ENCODE measurements around the gene PRLH.

Gene PRLH

DNA sequence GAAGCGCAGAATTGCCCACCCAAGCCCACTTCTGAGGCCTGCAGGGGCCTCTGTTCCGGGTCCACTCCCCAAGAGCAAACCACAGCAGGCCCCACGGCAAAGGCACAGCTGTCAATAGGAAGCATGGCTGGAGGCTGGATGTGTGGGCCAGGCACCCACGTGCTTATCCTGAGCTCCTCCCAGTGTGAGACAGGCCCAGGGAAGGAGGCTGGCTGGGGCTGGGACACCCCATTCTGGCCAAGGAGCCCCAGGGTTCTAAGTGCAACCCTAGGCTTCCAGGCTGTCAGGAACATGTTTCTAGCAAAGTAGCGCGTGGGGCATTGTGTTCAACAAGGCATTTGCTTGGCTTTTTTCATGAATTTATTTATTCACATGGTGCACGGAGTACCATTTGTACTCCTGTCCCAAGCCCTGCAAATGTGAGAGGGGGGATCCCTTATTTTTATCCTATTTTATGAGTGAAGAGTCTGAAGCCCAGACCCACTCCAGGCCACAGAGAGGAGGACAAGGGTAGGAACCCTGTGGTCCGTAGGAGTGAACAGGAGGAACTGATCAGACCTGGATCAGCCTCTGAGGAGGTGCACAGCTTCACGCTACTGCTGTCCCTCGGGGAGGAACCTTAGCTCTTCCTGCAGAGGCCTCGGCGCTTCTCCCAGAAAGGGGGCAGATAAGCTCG, 30.3 kb downstream of the PRLH start:
- H3K9me3 ChIP-seq (ENCODE audit: control insufficient read depth, low read length): no peaks in the 10 kb centered on the region
- no peak overlapping the region for H3K4me3 ChIP-seq (ENCODE audit: extremely low read depth, insufficient read depth, low read length, poor library complexity, severe bottlenecking)
- H3K36me3 ChIP-seq (ENCODE audit: control insufficient read depth, insufficient read depth, low read length): no peaks in the 10 kb centered on the region
- peaks cover 43% of the 10 kb centered on the region for H3K4me1 ChIP-seq (ENCODE audit: control insufficient read depth, insufficient read depth, low read length, poor library complexity, severe bottlenecking)
- H3K27ac ChIP-seq (ENCODE audit: low read depth, low read length, severe bottlenecking): no peak overlapping the region
- 86 to 91% methylated on average over 13 of the region's 13 CpGs for WGBS, 2 experiments (ENCODE audit: insufficient coverage in 2 of 2)

- 87 to 97% methylated on average over 16 to 22 of the region's 29 CpGs for WGBS, 2 experiments (ENCODE audit: insufficient coverage in 2 of 2)
- Histone ChIP-seq H3K9me3 (ENCODE audit: control insufficient read depth, low read length) (no peaks in the 10 kb centered on the region), H3K27ac (ENCODE audit: low read depth, low read length, severe bottlenecking) (no peak overlapping the region), H3K36me3 (ENCODE audit: control insufficient read depth, insufficient read depth, low read length) (no peaks in the 10 kb centered on the region), H3K4me3 (ENCODE audit: extremely low read depth, insufficient read depth, low read length, poor library complexity, severe bottlenecking) (no peak overlapping the region), H3K4me1 (ENCODE audit: control insufficient read depth, insufficient read depth, low read length, poor library complexity, severe bottlenecking) (peaks cover 48% of the 10 kb centered on the region)
Observed at GRCh38 chr2:237597196-237598145, 31.1 kb downstream of the PRLH start.

- WGBS, 2 experiments (ENCODE audit: insufficient coverage in 2 of 2): 77 to 93% methylated on average over 12 to 14 of the region's 14 CpGs
- Histone ChIP-seq H3K4me3 (ENCODE audit: extremely low read depth, insufficient read depth, low read length, poor library complexity, severe bottlenecking) (no peak overlapping the region), H3K36me3 (ENCODE audit: control insufficient read depth, insufficient read depth, low read length) (no peaks in the 10 kb centered on the region)
Observed at GRCh38 chr2:237598468-237599208, 32.3 kb downstream of the PRLH start.

GRCh38 chr2:237599465-237600110, 33.2 kb downstream of the PRLH start:
- H3K9me3 ChIP-seq (ENCODE audit: control insufficient read depth, low read length): no peaks in the 10 kb centered on the region
- 91% methylated on average over 6 to 9 of the region's 9 CpGs for WGBS, 2 experiments (ENCODE audit: insufficient coverage in 2 of 2)
- no peak overlapping the region for H3K4me3 ChIP-seq (ENCODE audit: extremely low read depth, insufficient read depth, low read length, poor library complexity, severe bottlenecking)
- H3K36me3 ChIP-seq (ENCODE audit: control insufficient read depth, insufficient read depth, low read length): no peaks in the 10 kb centered on the region
- peaks cover 45% of the 10 kb centered on the region for H3K4me1 ChIP-seq (ENCODE audit: control insufficient read depth, insufficient read depth, low read length, poor library complexity, severe bottlenecking)
- H3K27ac ChIP-seq (ENCODE audit: low read depth, low read length, severe bottlenecking): no peak overlapping the region

More at GRCh38 chr2:237598468-237599208, 32.3 kb downstream of the PRLH start:
- H3K27ac ChIP-seq (ENCODE audit: low read depth, low read length, severe bottlenecking): no peak overlapping the region
- H3K4me1 ChIP-seq (ENCODE audit: control insufficient read depth, insufficient read depth, low read length, poor library complexity, severe bottlenecking): peaks cover 47% of the 10 kb centered on the region
- no peaks in the 10 kb centered on the region for H3K9me3 ChIP-seq (ENCODE audit: control insufficient read depth, low read length)

DNA sequence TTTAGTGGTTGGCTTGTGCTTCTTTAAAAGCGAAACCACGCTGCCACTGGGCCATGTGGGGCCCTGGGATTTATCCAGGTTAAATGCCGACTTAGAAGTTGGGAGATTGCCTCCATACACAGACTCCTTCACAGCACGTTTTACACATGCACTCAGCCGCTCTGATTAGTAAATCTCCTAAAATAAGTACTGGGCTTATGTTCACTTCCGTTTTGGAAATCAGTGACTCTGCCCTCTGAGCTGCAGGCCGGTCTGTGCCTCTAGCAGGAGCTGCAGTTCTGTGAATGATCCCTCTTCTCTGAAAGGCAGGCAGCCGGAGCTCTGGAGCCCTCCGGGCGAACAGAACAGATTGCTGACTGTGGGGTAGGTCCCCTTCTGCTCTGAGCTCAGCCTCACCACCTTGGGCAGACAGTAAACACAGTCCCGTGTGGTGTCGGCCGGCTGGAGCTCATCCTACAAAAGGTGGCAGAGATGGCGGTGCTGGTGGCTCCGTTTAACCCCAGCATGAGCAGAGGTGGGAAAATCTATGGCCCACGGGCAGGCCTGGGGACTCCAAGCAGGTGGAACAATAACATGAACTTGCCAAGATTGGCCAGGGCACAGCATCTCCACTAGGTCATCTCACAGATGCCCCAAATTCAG, 34.0 kb downstream of the PRLH start:
- Histone ChIP-seq H3K4me3 (ENCODE audit: extremely low read depth, insufficient read depth, low read length, poor library complexity, severe bottlenecking) (no peak overlapping the region), H3K27ac (ENCODE audit: low read depth, low read length, severe bottlenecking) (no peak overlapping the region), H3K36me3 (ENCODE audit: control insufficient read depth, insufficient read depth, low read length) (no peaks in the 10 kb centered on the region), H3K4me1 (ENCODE audit: control insufficient read depth, insufficient read depth, low read length, poor library complexity, severe bottlenecking) (peaks cover 37% of the 10 kb centered on the region), H3K9me3 (ENCODE audit: control insufficient read depth, low read length) (no peaks in the 10 kb centered on the region)
- 89 to 90% methylated on average over 14 to 15 of the region's 16 CpGs for WGBS, 2 experiments (ENCODE audit: insufficient coverage in 2 of 2)

- Histone ChIP-seq H3K9me3 (ENCODE audit: control insufficient read depth, low read length) (peaks cover 3% of the 10 kb centered on the region), H3K4me3 (ENCODE audit: extremely low read depth, insufficient read depth, low read length, poor library complexity, severe bottlenecking) (no peak overlapping the region), H3K4me1 (ENCODE audit: control insufficient read depth, insufficient read depth, low read length, poor library complexity, severe bottlenecking) (peaks cover 34% of the 10 kb centered on the region), H3K27ac (ENCODE audit: low read depth, low read length, severe bottlenecking) (no peak overlapping the region), H3K36me3 (ENCODE audit: control insufficient read depth, insufficient read depth, low read length) (no peaks in the 10 kb centered on the region)
- 83% methylated on average over 14 of the region's 14 CpGs for WGBS, 2 experiments (ENCODE audit: insufficient coverage in 2 of 2)
Observed at GRCh38 chr2:237601453-237602116, 35.2 kb downstream of the PRLH start.

- no peaks in the 10 kb centered on the region for H3K36me3 ChIP-seq (ENCODE audit: control insufficient read depth, insufficient read depth, low read length)
- H3K9me3 ChIP-seq (ENCODE audit: control insufficient read depth, low read length): peaks cover 3% of the 10 kb centered on the region
- H3K4me1 ChIP-seq (ENCODE audit: control insufficient read depth, insufficient read depth, low read length, poor library complexity, severe bottlenecking): peaks cover 34% of the 10 kb centered on the region
- no peak overlapping the region for H3K4me3 ChIP-seq (ENCODE audit: extremely low read depth, insufficient read depth, low read length, poor library complexity, severe bottlenecking)
- H3K27ac ChIP-seq (ENCODE audit: low read depth, low read length, severe bottlenecking): no peak overlapping the region
- 78 to 80% methylated on average over 3 of the region's 7 CpGs for WGBS, 2 experiments (ENCODE audit: insufficient coverage in 2 of 2)
Observed at GRCh38 chr2:237602409-237602808, 36.0 kb downstream of the PRLH start.

GRCh38 chr2:237603049-237603717, 36.8 kb downstream of the PRLH start:
- Histone ChIP-seq H3K4me1 (ENCODE audit: control insufficient read depth, insufficient read depth, low read length, poor library complexity, severe bottlenecking) (peaks cover 34% of the 10 kb centered on the region), H3K9me3 (ENCODE audit: control insufficient read depth, low read length) (peaks cover 3% of the 10 kb centered on the region), H3K4me3 (ENCODE audit: extremely low read depth, insufficient read depth, low read length, poor library complexity, severe bottlenecking) (no peak overlapping the region), H3K36me3 (ENCODE audit: control insufficient read depth, insufficient read depth, low read length) (no peaks in the 10 kb centered on the region), H3K27ac (ENCODE audit: low read depth, low read length, severe bottlenecking) (peak overlapping the region; percentile 39)
- 90 to 91% methylated on average over 7 to 10 of the region's 13 CpGs for WGBS, 2 experiments (ENCODE audit: insufficient coverage in 2 of 2)

GRCh38 chr2:237603718-237604362, 37.5 kb downstream of the PRLH start:
- no peaks in the 10 kb centered on the region for H3K36me3 ChIP-seq (ENCODE audit: control insufficient read depth, insufficient read depth, low read length)
- H3K27ac ChIP-seq (ENCODE audit: low read depth, low read length, severe bottlenecking): peak overlapping the region; percentile 39
- H3K4me1 ChIP-seq (ENCODE audit: control insufficient read depth, insufficient read depth, low read length, poor library complexity, severe bottlenecking): peaks cover 34% of the 10 kb centered on the region
- no peak overlapping the region for H3K4me3 ChIP-seq (ENCODE audit: extremely low read depth, insufficient read depth, low read length, poor library complexity, severe bottlenecking)
- WGBS, 2 experiments (ENCODE audit: insufficient coverage in 2 of 2): 57 to 83% methylated on average over 5 to 8 of the region's 15 CpGs
- peaks cover 3% of the 10 kb centered on the region for H3K9me3 ChIP-seq (ENCODE audit: control insufficient read depth, low read length)

All from mesodermal cell (in vitro differentiated cells).